Measurements from ENCODE around the gene LRRN3.

GRCh38 chr7:111067682-111068081, 23.2 kb upstream of the LRRN3 start:
- TF ChIP-seq CTCF (IDR thresholded peaks at IDR 0.05; ENCODE audit: poor library complexity) (no peak), EZH2phosphoT487 (IDR thresholded peaks at IDR 0.05; ENCODE audit: low read depth, severe bottlenecking, unreplicated experiment) (no peak), EZH2 (IDR thresholded peaks at IDR 0.05; ENCODE audit: borderline replicate concordance) (no peak)

Data from hepatocyte (in vitro differentiated cells).